HG02973 (cell line): ENCODE results near the gene PRKAG2.

ENCODE experiments used
- ATAC-seq: cut with Tn5 transposase; IDR thresholded peaks from one replicate; pipeline ENCODE4 v1.9.1; 2021; ENCODE audit warnings: moderate library complexity; ENCODE audit not compliant: unreplicated experiment

Gene PRKAG2

GRCh38 chr7:151732292-151732691, 144.6 kb downstream of the PRKAG2 start:
- ATAC-seq: no peak

DNA sequence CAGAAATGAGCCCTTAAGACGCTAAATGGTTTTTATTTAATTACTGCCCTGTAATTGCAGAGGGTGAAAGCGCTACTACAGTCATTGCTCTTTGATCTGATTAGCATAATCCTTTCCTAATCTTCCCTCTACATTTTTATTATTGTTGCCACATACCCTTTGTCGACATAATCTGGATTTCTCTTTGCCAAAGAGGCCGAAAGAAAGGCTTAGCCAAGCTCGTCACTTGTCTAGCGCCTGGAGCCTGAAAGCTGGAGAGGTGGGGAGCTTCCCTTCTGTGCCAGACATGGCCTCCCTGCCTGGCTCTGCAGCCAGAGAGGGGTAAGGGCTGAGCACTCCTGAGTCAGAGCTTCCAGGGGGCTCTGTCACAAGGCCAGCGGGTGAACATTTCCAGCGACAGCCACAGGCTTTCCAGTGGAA, 145.9 kb downstream of the PRKAG2 start:
- ATAC-seq: no peak

DNA sequence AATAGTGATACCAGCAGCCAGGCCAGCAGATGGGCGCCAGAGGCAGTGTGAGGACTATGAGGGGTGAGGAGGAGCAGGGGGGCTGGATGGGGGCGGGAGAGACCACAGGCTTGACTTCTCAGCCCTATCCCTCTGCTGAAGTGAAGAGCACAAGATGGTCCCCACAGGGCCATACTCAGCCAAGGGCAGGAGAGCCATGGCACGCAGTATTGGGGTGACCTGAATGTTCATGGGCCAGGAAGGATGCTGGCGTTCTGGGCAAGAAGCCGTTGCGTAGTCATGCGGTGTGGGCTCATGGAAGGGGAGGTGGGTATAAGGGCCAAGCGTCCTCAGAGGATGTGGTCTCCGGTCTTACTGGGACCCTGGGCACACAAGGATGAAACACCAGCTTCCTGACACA, 146.3 kb downstream of the PRKAG2 start:
- ATAC-seq: no peak

- no peak for ATAC-seq
These were observed 147.4 kb downstream of the PRKAG2 start for GRCh38 chr7:151729521-151729921.

- ATAC-seq: no peak
These were observed 148.2 kb downstream of the PRKAG2 start for GRCh38 chr7:151728746-151729145.

DNA sequence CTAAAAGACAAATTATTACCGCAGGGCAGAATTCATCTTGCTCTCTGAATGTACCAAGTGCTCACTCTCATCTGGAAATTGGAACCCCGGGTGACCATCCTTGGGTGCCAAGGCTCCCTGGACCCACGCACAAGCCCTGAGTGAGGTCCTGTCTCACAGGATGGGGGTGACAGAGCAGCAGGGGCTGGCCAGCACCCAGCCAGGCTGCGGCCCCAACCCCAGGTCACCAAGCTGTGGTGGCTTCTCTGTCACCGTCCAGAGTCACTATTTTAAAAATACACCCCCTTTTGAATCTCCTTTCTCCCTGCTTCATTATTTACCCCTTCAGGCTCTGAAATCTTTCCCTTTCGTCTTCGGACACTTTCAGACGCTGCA, 148.6 kb downstream of the PRKAG2 start:
- ATAC-seq: no peak

- no peak for ATAC-seq
These were observed 149.2 kb downstream of the PRKAG2 start for GRCh38 chr7:151727579-151728285.

GRCh38 chr7:151726652-151727578, 150.0 kb downstream of the PRKAG2 start:
- ATAC-seq: no peak

DNA sequence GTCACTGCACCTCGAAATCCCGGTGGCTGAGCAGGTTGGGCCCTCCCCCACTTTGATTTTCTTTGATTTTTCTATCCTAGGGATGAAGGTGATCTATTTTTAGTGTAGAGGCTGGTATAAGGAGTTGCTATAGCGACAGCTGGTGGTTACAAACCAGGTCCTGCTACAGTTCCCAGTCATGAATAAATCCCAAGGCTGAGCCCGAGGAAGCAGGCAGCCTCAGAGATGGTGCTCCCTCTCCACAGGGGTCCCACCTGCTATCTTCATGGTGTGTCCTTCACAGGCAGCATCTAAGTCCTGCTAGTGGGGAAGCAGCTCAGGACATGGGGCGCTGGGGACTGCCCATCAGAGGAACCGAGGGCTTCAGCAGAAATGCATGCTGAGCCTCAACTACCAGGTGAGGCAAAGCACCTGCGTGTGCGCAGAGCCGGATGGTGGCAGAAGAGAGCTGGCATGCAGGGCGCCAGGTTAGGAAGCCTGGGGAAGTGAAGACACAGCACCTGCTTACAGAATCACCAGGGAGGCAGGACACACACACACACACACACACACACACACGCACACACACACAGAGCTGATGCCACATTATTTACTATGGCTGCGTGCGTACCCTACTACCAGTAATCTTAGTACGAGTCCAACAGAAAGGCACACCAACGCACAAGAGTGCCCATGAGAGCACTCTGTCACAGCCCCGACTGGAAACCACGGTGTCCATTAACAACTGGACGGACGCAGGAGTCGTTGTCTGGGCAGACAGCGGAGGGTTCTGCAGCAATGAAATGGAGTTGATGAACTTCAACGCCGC, 150.9 kb downstream of the PRKAG2 start:
- ATAC-seq: no peak

- ATAC-seq: no peak
These were observed 151.9 kb downstream of the PRKAG2 start for GRCh38 chr7:151724920-151725584.

- ATAC-seq: no peak
These were observed 152.5 kb downstream of the PRKAG2 start for GRCh38 chr7:151724250-151724915.

DNA sequence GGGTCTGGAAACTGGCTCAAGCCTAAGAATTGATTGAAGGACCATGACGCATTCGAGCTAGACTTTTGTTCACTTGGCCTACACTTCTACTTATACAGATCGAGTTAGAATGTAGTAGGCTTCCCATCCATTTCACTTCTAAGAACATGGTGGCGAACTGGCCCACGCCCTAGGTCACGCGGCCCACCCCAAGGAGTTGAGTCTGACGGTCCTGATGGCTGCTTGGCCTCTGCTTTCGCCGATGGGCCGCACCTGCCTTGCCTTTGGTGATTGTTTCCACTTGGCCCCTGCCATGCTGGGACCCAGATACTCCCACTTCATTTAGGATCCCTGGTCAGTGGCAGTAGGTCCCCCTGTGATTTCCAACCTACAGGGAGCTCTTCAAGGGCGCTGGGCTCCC, 153.6 kb downstream of the PRKAG2 start:
- no peak for ATAC-seq

DNA sequence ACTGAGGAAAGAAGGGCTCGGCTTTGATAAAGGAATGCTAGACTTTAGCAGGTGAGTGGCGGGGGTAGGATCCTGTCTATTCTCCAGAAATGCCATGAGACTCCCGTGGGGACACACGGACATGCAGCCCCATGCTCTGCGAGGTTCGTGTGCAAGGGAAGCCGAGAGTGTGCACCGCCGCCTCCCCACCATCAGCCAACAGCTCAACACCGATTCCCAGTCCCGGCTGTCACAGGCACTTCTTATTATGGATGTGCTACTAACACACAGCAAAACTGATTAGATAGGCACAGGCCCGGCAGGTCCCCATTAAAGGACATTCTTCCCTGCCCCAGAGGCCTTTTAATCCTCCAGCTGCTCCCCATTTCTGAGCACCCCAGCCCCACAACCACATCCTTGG, 154.4 kb downstream of the PRKAG2 start:
- ATAC-seq: no peak

GRCh38 chr7:151721694-151722093, 155.2 kb downstream of the PRKAG2 start:
- ATAC-seq: no peak

DNA sequence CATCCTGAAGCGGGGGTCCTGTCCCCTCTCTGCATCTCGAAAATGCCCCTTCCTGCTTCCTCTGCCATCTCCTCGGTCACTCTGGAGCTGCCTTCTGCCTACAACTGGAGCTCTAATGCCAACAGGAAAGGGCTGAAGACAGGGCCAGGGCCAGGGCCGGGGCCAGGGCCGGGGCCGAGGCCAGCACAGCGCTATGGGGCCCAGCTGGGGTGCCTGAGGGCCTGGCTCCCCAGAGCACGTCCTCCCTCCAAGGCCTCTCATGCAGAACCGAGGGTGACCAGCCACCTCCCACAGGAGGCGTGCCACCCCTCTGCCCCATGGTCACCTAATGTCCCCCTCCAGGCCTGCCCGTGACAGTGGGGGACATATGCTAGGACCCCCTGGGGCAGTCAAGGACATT, 155.7 kb downstream of the PRKAG2 start:
- ATAC-seq: no peak

GRCh38 chr7:151720280-151720679, 156.6 kb downstream of the PRKAG2 start:
- ATAC-seq: no peak

DNA sequence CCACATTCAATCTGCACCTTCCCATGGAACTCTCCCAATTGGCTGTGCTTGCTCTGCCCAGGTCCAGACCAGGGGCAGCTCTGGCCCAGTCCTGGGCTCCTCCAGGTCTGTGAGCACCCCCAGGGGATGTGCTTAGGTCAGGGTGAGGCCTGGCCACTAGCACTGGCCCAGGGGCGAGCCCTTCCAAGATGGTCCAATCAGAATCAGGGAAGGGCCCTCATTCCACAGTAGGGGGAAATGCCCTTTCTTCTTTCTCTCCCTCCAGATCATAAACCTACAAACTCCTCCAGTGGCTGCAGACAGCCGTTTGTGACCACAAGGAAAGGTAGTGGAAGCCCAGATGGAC, 157.0 kb downstream of the PRKAG2 start:
- ATAC-seq: no peak

- no peak for ATAC-seq
These were observed 157.7 kb downstream of the PRKAG2 start for GRCh38 chr7:151719031-151719896.

DNA sequence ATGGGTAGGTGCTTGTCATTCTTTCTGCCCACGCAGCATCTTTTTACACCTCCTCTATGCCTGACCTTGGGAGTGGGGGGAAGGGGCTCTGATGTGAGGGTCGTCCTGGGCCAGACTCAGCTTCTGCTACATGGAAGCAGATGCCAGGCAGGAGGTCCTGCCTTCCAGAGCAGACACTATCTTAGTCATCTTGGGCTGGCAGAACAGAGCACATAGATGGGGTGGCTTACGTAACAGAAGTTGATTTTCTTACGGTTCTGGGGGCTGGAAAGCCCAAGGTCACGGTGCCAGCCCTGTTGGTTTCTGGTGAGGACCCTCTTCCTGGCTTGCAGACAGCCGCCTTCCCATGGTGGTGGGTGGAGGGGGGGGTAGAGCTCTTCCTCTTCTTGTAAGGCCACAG, 159.0 kb downstream of the PRKAG2 start:
- ATAC-seq: no peak
